Activated CD8-positive, alpha-beta T cell treated with anti-CD3 and anti-CD28 coated beads for 36 hours (primary cell): Measurements from ENCODE around the gene ANKRD42. TPM values are rescaled to one million over a fixed set of nuclear protein-coding genes. Genes with fewer than 3 reads are reported as not detected.
"Not testable (repeated sequence)": the region's sequence is repeated elsewhere in the genome, so short reads cannot be mapped to it uniquely, and the experiment has no call there.

ENCODE experiments used
- ATAC-seq: fragments of 200-7000 bp; cut with Tn5 transposase; one replicate; pipeline ENCODE4 v1.10.0; 2021; ENCODE audit warnings: mild to moderate bottlenecking, moderate library complexity
- CTCF ChIA-PET: fragments of 350-600 bp; sonication (Branson Sonifier 250); formaldehyde crosslinking; loops from one replicate; lab custom pipeline; 2021; ENCODE audit warnings: antibody characterized with exemption; lab: Charles Lee
- POLR2A ChIA-PET: fragments of 350-600 bp; sonication (Branson Sonifier 250); formaldehyde crosslinking; loops from one replicate; lab custom pipeline; 2021; ENCODE audit warnings: antibody characterized with exemption; lab: Charles Lee
- DNase-seq: peaks from one replicate; pipeline ENCODE4 v3.0.0-alpha.2; 2020
- H3K27ac Mint-ChIP-seq: one replicate; pipeline ENCODE4 v1.8.0; 2021; ENCODE audit warnings: mild to moderate bottlenecking, mixed read lengths
- H3K27me3 Mint-ChIP-seq: one replicate; pipeline ENCODE4 v1.8.0; 2021; ENCODE audit warnings: mixed read lengths
- H3K36me3 Mint-ChIP-seq: one replicate; pipeline ENCODE4 v1.8.0; 2021; ENCODE audit warnings: low read depth, mixed read lengths
- H3K4me1 Mint-ChIP-seq: one replicate; pipeline ENCODE4 v1.8.0; 2021; ENCODE audit warnings: low read depth, mixed read lengths
- H3K4me3 Mint-ChIP-seq: one replicate; pipeline ENCODE4 v1.8.0; 2021; ENCODE audit warnings: mild to moderate bottlenecking, moderate library complexity, mixed read lengths
- H3K9me3 Mint-ChIP-seq: one replicate; pipeline ENCODE4 v1.8.0; 2021; ENCODE audit warnings: mixed read lengths
- CTCF ChIP-seq: fragments of 200-600 bp; IDR thresholded peaks from one replicate; pipeline ENCODE4 v1.8.0; 2022; ENCODE audit warnings: antibody characterized with exemption, mild to moderate bottlenecking
- intact Hi-C: fragments of 100-400 bp; cut with micrococcal nuclease; formaldehyde crosslinking; loops from one replicate; pipeline ENCODE4 v1.10.0; 2022
- total RNA-seq, 2 experiments: library from RNA; stranded (reverse); gene quantifications; one replicate each; pipeline ENCODE4 v1.2.3, GENCODE V29; 2021

ANKRD42 gene
- total RNA-seq, 2 experiments from 2014 or later, result 3.8 to 4.7 TPM

- H3K36me3 Mint-ChIP-seq, result peaks cover 13% of the 10 kb centered on the region
- TF ChIP-seq CTCF, result no peak
- CTCF ChIA-PET, result interaction anchor here (1.6 kb wide), 1 partner anchor 44 kb away, joined by 4 read pairs; no protein-coding TSS in a partner anchor
- ATAC-seq (no peak), DNase-seq (no peak)
- H3K27ac Mint-ChIP-seq, result no peak overlapping the region
- H3K4me3 Mint-ChIP-seq, result no peak overlapping the region
- no peaks in the 10 kb centered on the region for H3K27me3 Mint-ChIP-seq
- intact Hi-C loops, result no loop called here
- H3K4me1 Mint-ChIP-seq, result no peaks in the 10 kb centered on the region
- POLR2A ChIA-PET, result no interaction called here
- H3K9me3 Mint-ChIP-seq, result no peaks in the 10 kb centered on the region
Observed at GRCh38 chr11:83205608-83206185, 12.2 kb downstream of the ANKRD42 start.

- Mint-ChIP-seq H3K4me3 (no peak overlapping the region), H3K27me3 (no peaks in the 10 kb centered on the region), H3K36me3 (peaks cover 7% of the 10 kb centered on the region), H3K9me3 (no peaks in the 10 kb centered on the region), H3K27ac (no peak overlapping the region), H3K4me1 (no peaks in the 10 kb centered on the region)
- ChIA-PET POLR2A (no interaction called here), CTCF (interaction anchor here (1.6 kb wide), 1 partner anchor 43 kb away, joined by 4 read pairs; no protein-coding TSS in a partner anchor)
- ATAC-seq, result no peak
- no peak for TF ChIP-seq CTCF
- no peak for DNase-seq
- intact Hi-C loops, result no loop called here
Observed at GRCh38 chr11:83206221-83206620, 12.7 kb downstream of the ANKRD42 start.

GRCh38 chr11:83206771-83207382 lies 13.4 kb downstream of the ANKRD42 start:
- ATAC-seq, H3K4me1 Mint-ChIP-seq, H3K27me3 Mint-ChIP-seq, intact Hi-C loops, H3K9me3 Mint-ChIP-seq, DNase-seq, H3K27ac Mint-ChIP-seq, H3K4me3 Mint-ChIP-seq, H3K36me3 Mint-ChIP-seq: not testable (repeated sequence)
- POLR2A ChIA-PET, result interaction anchor here (1.0 kb wide), 1 partner anchor 12 kb away, joined by 3 read pairs; no protein-coding TSS in a partner anchor
- CTCF ChIA-PET, result interaction anchor here (1.6 kb wide), 1 partner anchor 43 kb away, joined by 4 read pairs; no protein-coding TSS in a partner anchor

GRCh38 chr11:83219095-83219494 lies 25.6 kb downstream of the ANKRD42 start:
- no peaks in the 10 kb centered on the region for H3K9me3 Mint-ChIP-seq
- intact Hi-C loops, result no loop called here
- ATAC-seq, result no peak
- no peak overlapping the region for H3K27ac Mint-ChIP-seq
- no peak overlapping the region for H3K4me3 Mint-ChIP-seq
- no peaks in the 10 kb centered on the region for H3K27me3 Mint-ChIP-seq
- no peaks in the 10 kb centered on the region for H3K36me3 Mint-ChIP-seq
- no peak for DNase-seq
- CTCF ChIA-PET, result no interaction called here
- no peak for TF ChIP-seq CTCF
- H3K4me1 Mint-ChIP-seq, result no peaks in the 10 kb centered on the region
- POLR2A ChIA-PET, result no interaction called here

GRCh38 chr11:83220260-83220659 lies 26.7 kb downstream of the ANKRD42 start:
- Mint-ChIP-seq H3K36me3 (no peaks in the 10 kb centered on the region), H3K4me1 (no peaks in the 10 kb centered on the region), H3K9me3 (no peaks in the 10 kb centered on the region), H3K4me3 (no peak overlapping the region), H3K27ac (no peak overlapping the region), H3K27me3 (no peaks in the 10 kb centered on the region)
- ATAC-seq, result no peak
- peak; percentile 7 for DNase-seq
- ChIA-PET POLR2A (interaction anchor here (0.8 kb wide), 1 partner anchor 27 kb away, joined by 3 read pairs; the partner anchor contains the start of gene ANKRD42), CTCF (interaction anchor here (1.1 kb wide), 1 partner anchor 29 kb away, joined by 4 read pairs; no protein-coding TSS in a partner anchor)
- no peak for TF ChIP-seq CTCF
- intact Hi-C loops, result no loop called here
